ENCODE measurements around the gene ONECUT3. TPM values are rescaled to one million over a fixed set of nuclear protein-coding genes. Genes with fewer than 3 reads are reported as not detected.

Gene ONECUT3
- total and polyA plus RNA-seq, 10 of the 15 experiments (the other 5 are each of a cell fraction or from before 2014, with no cell fraction given): not detected

DNA sequence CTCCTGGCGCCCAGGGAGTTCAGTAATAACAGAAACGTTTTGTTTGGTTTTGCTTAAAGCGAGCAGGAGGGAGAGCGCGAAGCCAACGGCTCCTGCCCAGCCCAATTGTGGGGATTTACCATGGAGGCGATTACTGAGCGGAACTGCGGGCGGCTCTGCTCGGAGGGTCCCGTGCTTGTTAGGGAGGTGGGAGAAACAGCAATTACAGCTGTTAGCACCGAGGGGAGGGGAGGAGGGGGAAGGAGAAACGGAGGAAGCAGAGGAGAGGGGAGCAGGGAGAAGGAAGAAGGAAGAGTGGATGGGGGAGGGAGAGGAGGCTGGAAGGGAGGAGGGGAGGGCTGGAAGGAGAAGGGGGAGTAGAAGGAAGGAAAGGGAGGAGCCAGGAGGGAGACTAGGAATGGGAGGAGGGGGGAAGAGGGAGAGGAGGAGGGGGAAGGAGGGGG, 7.7 kb upstream of the ONECUT3 start:
- SMC1A ChIA-PET (ENCODE audit: uncharacterized antibody, unreplicated experiment): no interaction called here

More for the DNA sequence above, 7.7 kb upstream of the ONECUT3 start:
- ChIA-PET RAD21 (ENCODE audit: unreplicated experiment) (no interaction called here), POLR2A (no interaction called here), CTCF (no interaction called here)
- intact Hi-C loops (cut with micrococcal nuclease; ENCODE audit: unreplicated experiment): no loop called here
- Histone ChIP-seq H3K4me3 (no peak overlapping the region), H3K4me1 (ENCODE audit: control insufficient read depth, insufficient read depth, low read length) (peaks cover 12% of the 10 kb centered on the region), H3K36me3 (ENCODE audit: control insufficient read depth in 2 of 2, insufficient read depth in 2 of 2, low read length in 1 of 2) (no peaks in the 10 kb centered on the region), H3K4me2 (ENCODE audit: control insufficient read depth, insufficient read depth) (no peak overlapping the region), H3K79me2 (ENCODE audit: control insufficient read depth, insufficient read depth, low read length) (no peaks in the 10 kb centered on the region), H3K27ac (ENCODE audit: control insufficient read depth, insufficient read depth) (no peak overlapping the region), H3K9ac (ENCODE audit: control insufficient read depth, insufficient read depth, low read length) (no peak overlapping the region), H2AFZ (ENCODE audit: control insufficient read depth, low read depth, low read length) (no peak overlapping the region), H3K27me3 (replicated peaks in 1 of 2; ENCODE audit: control insufficient read depth in 2 of 2, insufficient read depth in 2 of 2, low read length in 1 of 2) (peaks cover 9 to 21% of the 10 kb centered on the region in 2 experiments), H3K9me3 (replicated peaks; ENCODE audit: control insufficient read depth, insufficient read depth, low read length) (no peaks in the 10 kb centered on the region), H4K20me1 (ENCODE audit: control insufficient read depth, insufficient read depth) (no peaks in the 10 kb centered on the region)
- ATAC-seq (no peak), FAIRE-seq (no peak), DNase-seq (ENCODE audit: low read depth, low spot score) (no peak)
- BruUV-seq (replicated peaks): no TSS peak
- WGBS (ENCODE audit: insufficient coverage, insufficient replicate concordance, low lambda C conversion rate, missing lambda C conversion rate): 21% methylated on average over 12 of the region's 14 CpGs
- in situ Hi-C loops (cut with MboI): no loop called here
- no peak for TF ChIP-seq SMARCA5 (IDR thresholded peaks at IDR 0.05)
- TF ChIP-seq MEF2B (IDR thresholded peaks at IDR 0.05; ENCODE audit: partially characterized antibody, poor library complexity, severe bottlenecking): no peak
- TF ChIP-seq, protein P1, sequence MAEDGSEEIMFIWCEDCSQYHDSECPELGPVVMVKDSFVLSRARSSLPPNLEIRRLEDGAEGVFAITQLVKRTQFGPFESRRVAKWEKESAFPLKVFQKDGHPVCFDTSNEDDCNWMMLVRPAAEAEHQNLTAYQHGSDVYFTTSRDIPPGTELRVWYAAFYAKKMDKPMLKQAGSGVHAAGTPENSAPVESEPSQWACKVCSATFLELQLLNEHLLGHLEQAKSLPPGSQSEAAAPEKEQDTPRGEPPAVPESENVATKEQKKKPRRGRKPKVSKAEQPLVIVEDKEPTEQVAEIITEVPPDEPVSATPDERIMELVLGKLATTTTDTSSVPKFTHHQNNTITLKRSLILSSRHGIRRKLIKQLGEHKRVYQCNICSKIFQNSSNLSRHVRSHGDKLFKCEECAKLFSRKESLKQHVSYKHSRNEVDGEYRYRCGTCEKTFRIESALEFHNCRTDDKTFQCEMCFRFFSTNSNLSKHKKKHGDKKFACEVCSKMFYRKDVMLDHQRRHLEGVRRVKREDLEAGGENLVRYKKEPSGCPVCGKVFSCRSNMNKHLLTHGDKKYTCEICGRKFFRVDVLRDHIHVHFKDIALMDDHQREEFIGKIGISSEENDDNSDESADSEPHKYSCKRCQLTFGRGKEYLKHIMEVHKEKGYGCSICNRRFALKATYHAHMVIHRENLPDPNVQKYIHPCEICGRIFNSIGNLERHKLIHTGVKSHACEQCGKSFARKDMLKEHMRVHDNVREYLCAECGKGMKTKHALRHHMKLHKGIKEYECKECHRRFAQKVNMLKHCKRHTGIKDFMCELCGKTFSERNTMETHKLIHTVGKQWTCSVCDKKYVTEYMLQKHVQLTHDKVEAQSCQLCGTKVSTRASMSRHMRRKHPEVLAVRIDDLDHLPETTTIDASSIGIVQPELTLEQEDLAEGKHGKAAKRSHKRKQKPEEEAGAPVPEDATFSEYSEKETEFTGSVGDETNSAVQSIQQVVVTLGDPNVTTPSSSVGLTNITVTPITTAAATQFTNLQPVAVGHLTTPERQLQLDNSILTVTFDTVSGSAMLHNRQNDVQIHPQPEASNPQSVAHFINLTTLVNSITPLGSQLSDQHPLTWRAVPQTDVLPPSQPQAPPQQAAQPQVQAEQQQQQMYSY (CRISPR knock-in tag; IDR thresholded peaks at IDR 0.05): no peak
- TF ChIP-seq JUNB (IDR thresholded peaks at IDR 0.05): no peak
- TF ChIP-seq, protein P2, sequence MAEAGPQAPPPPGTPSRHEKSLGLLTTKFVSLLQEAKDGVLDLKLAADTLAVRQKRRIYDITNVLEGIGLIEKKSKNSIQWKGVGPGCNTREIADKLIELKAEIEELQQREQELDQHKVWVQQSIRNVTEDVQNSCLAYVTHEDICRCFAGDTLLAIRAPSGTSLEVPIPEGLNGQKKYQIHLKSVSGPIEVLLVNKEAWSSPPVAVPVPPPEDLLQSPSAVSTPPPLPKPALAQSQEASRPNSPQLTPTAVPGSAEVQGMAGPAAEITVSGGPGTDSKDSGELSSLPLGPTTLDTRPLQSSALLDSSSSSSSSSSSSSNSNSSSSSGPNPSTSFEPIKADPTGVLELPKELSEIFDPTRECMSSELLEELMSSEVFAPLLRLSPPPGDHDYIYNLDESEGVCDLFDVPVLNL (IDR thresholded peaks at IDR 0.05; ENCODE audit: low read depth, low read length): no peak
- TF ChIP-seq HDAC2 (IDR thresholded peaks at IDR 0.05): no peak
- TF ChIP-seq, protein P3, sequence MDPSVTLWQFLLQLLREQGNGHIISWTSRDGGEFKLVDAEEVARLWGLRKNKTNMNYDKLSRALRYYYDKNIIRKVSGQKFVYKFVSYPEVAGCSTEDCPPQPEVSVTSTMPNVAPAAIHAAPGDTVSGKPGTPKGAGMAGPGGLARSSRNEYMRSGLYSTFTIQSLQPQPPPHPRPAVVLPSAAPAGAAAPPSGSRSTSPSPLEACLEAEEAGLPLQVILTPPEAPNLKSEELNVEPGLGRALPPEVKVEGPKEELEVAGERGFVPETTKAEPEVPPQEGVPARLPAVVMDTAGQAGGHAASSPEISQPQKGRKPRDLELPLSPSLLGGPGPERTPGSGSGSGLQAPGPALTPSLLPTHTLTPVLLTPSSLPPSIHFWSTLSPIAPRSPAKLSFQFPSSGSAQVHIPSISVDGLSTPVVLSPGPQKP (IDR thresholded peaks at IDR 0.05; ENCODE audit: low read depth, low read length): no peak
- TF ChIP-seq CHD4 (IDR thresholded peaks at IDR 0.05): no peak
- no peak for TF ChIP-seq ZNF384 (IDR thresholded peaks at IDR 0.05; ENCODE audit: borderline replicate concordance, low read depth, low read length)
- TF ChIP-seq, protein P4, sequence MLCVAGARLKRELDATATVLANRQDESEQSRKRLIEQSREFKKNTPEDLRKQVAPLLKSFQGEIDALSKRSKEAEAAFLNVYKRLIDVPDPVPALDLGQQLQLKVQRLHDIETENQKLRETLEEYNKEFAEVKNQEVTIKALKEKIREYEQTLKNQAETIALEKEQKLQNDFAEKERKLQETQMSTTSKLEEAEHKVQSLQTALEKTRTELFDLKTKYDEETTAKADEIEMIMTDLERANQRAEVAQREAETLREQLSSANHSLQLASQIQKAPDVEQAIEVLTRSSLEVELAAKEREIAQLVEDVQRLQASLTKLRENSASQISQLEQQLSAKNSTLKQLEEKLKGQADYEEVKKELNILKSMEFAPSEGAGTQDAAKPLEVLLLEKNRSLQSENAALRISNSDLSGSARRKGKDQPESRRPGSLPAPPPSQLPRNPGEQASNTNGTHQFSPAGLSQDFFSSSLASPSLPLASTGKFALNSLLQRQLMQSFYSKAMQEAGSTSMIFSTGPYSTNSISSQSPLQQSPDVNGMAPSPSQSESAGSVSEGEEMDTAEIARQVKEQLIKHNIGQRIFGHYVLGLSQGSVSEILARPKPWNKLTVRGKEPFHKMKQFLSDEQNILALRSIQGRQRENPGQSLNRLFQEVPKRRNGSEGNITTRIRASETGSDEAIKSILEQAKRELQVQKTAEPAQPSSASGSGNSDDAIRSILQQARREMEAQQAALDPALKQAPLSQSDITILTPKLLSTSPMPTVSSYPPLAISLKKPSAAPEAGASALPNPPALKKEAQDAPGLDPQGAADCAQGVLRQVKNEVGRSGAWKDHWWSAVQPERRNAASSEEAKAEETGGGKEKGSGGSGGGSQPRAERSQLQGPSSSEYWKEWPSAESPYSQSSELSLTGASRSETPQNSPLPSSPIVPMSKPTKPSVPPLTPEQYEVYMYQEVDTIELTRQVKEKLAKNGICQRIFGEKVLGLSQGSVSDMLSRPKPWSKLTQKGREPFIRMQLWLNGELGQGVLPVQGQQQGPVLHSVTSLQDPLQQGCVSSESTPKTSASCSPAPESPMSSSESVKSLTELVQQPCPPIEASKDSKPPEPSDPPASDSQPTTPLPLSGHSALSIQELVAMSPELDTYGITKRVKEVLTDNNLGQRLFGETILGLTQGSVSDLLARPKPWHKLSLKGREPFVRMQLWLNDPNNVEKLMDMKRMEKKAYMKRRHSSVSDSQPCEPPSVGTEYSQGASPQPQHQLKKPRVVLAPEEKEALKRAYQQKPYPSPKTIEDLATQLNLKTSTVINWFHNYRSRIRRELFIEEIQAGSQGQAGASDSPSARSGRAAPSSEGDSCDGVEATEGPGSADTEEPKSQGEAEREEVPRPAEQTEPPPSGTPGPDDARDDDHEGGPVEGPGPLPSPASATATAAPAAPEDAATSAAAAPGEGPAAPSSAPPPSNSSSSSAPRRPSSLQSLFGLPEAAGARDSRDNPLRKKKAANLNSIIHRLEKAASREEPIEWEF (IDR thresholded peaks at IDR 0.05; ENCODE audit: insufficient replicate concordance, low read depth, low read length): no peak
